ENCODE results near the gene CTBP1.

The CTBP1 gene

DNA sequence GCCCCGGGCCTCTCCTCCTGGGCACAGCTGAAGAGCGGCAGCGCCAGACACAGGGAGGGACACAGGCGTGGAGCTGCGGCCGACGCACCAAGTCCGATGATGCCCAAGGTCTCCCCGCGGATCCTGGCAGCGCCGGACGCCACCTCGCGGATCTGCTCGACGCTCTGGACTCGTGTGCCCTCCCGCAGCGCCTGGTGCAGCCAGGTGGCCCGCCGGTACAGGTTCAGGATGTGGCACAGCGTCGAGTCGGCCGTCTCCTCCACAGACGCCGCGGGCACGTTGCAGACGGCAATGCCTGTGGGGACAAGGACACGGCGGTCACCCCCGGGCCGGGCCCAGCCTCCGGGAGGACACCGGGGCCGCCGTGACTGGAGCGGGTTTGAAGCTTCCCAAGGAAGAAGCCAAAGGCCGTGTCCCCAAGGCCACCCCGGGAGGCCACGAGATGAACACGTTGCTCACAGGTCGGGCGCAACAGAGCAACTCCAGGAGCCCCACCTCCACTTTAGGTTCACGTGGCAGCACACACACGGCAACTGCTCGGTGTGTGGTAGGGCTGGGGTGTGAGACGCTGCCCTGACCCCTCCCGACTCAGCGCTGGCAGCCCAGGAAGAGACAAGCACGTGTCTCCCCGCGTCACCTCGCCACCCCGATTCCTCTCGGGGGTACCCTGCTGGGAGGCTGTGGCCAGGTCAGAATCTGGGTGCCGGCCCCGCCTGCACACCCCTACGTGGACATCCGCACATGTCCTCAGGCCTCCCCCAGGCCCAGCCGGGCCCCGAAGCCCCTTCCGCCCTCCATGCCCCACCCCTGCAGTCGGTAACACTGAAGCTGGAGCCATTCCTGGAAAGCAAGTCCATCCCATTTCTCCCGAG lies 23.4 kb downstream of the CTBP1 start:
- no peak overlapping the region for H3K4me3 ChIP-seq (ENCODE audit: low read length)
- H3K36me3 ChIP-seq (ENCODE audit: insufficient read depth, low read length) = peaks cover 75% of the 10 kb centered on the region

GRCh38 chr4:1223841-1224809 lies 24.8 kb downstream of the CTBP1 start:
- Histone ChIP-seq H3K4me3 (ENCODE audit: low read length) (no peak overlapping the region), H3K9me3 (replicated peaks; ENCODE audit: low read length) (no peaks in the 10 kb centered on the region), H3K4me1 (ENCODE audit: control insufficient read depth, insufficient read depth, low read length) (no peaks in the 10 kb centered on the region), H3K9ac (ENCODE audit: low read depth, low read length) (no peak overlapping the region), H3K36me3 (ENCODE audit: insufficient read depth, low read length) (peaks cover 72% of the 10 kb centered on the region), H3K4me2 (ENCODE audit: low read length) (no peak overlapping the region), H3K27me3 (ENCODE audit: control insufficient read depth, insufficient read depth, low read length) (no peaks in the 10 kb centered on the region)

More for the DNA sequence above, 23.4 kb downstream of the CTBP1 start:
- H3K9ac ChIP-seq (ENCODE audit: low read depth, low read length) = no peak overlapping the region
- no peaks in the 10 kb centered on the region for H3K9me3 ChIP-seq (replicated peaks; ENCODE audit: low read length)
- no peaks in the 10 kb centered on the region for H3K4me1 ChIP-seq (ENCODE audit: control insufficient read depth, insufficient read depth, low read length)
- no peak overlapping the region for H3K4me2 ChIP-seq (ENCODE audit: low read length)
- H3K27me3 ChIP-seq (ENCODE audit: control insufficient read depth, insufficient read depth, low read length) = no peaks in the 10 kb centered on the region

GRCh38 chr4:1222938-1223690 lies 25.8 kb downstream of the CTBP1 start:
- H3K9me3 ChIP-seq (replicated peaks; ENCODE audit: low read length) = no peaks in the 10 kb centered on the region
- H3K27me3 ChIP-seq (ENCODE audit: control insufficient read depth, insufficient read depth, low read length) = no peaks in the 10 kb centered on the region
- no peak overlapping the region for H3K4me2 ChIP-seq (ENCODE audit: low read length)
- no peak overlapping the region for H3K9ac ChIP-seq (ENCODE audit: low read depth, low read length)
- peaks cover 69% of the 10 kb centered on the region for H3K36me3 ChIP-seq (ENCODE audit: insufficient read depth, low read length)
- H3K4me3 ChIP-seq (ENCODE audit: low read length) = no peak overlapping the region
- H3K4me1 ChIP-seq (ENCODE audit: control insufficient read depth, insufficient read depth, low read length) = no peaks in the 10 kb centered on the region

- Histone ChIP-seq H3K4me3 (ENCODE audit: low read length) (no peak overlapping the region), H3K4me1 (ENCODE audit: control insufficient read depth, insufficient read depth, low read length) (no peaks in the 10 kb centered on the region), H3K9me3 (replicated peaks; ENCODE audit: low read length) (no peaks in the 10 kb centered on the region), H3K27me3 (ENCODE audit: control insufficient read depth, insufficient read depth, low read length) (no peaks in the 10 kb centered on the region), H3K4me2 (ENCODE audit: low read length) (no peak overlapping the region), H3K36me3 (ENCODE audit: insufficient read depth, low read length) (peaks cover 63% of the 10 kb centered on the region), H3K9ac (ENCODE audit: low read depth, low read length) (no peak overlapping the region)
These were observed 26.7 kb downstream of the CTBP1 start for GRCh38 chr4:1222036-1222789.

DNA sequence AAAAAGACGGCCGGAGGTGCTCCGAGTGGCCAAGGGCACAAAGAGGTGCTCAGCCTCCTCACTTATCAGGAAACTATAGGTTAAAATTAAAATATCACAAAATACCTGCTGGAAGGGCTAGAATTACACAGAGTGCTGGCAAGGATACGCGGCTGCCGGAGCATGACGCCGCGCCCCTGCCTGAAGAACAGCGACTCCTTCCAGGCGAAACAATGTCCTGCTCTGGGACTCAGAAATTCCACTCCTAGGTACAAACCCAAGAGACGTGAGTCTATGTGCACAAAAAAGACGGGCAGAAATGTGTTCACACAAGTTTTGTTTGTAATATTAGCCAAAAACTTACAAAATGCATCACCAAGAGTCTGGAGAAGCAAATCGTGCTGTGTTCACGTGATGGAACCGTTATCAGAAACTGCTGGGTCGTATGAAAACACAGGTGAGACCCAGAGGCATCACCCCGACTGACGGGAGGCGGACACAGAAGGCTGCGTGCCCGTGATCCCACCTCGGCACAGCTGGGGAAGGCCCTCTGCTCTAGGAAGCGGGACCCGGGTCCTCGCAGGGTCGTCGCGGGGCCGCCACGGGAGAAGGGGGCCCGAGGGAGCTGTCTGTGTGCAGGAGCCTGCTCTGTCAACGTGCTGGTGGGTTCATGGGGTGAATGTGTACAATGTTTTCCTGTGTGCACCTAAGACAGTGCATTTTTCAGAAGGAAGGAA lies 27.6 kb downstream of the CTBP1 start:
- H3K9ac ChIP-seq (ENCODE audit: low read depth, low read length) = no peak overlapping the region
- H3K4me2 ChIP-seq (ENCODE audit: low read length) = no peak overlapping the region
- H3K27me3 ChIP-seq (ENCODE audit: control insufficient read depth, insufficient read depth, low read length) = no peaks in the 10 kb centered on the region
- no peaks in the 10 kb centered on the region for H3K4me1 ChIP-seq (ENCODE audit: control insufficient read depth, insufficient read depth, low read length)
- no peaks in the 10 kb centered on the region for H3K9me3 ChIP-seq (replicated peaks; ENCODE audit: low read length)
- H3K36me3 ChIP-seq (ENCODE audit: insufficient read depth, low read length) = peaks cover 63% of the 10 kb centered on the region
- H3K4me3 ChIP-seq (ENCODE audit: low read length) = no peak overlapping the region

GRCh38 chr4:1220566-1220965 lies 28.4 kb downstream of the CTBP1 start:
- Histone ChIP-seq H3K27me3 (ENCODE audit: control insufficient read depth, insufficient read depth, low read length) (no peaks in the 10 kb centered on the region), H3K4me1 (ENCODE audit: control insufficient read depth, insufficient read depth, low read length) (no peaks in the 10 kb centered on the region), H3K9me3 (replicated peaks; ENCODE audit: low read length) (no peaks in the 10 kb centered on the region), H3K4me3 (ENCODE audit: low read length) (no peak overlapping the region), H3K4me2 (ENCODE audit: low read length) (no peak overlapping the region), H3K9ac (ENCODE audit: low read depth, low read length) (no peak overlapping the region), H3K36me3 (ENCODE audit: insufficient read depth, low read length) (peaks cover 65% of the 10 kb centered on the region)

DNA sequence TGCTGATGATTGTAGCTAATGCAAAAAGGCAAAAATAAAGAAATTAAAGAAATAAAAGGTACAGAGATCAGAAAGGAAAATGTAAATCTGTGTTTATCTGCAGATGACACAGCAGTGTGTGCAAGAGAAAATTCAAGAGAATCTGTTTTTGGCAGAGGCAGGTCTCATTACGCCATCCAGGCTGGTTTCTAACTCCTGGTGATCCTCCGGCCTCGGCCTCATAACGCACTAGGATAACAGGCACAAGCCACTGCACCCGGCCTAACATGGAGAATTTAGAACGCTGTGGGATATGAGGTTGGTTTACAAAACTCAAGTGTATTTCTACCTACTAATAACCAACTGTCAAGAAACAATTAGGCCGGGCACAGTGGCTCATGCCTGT lies 29.4 kb downstream of the CTBP1 start:
- no peaks in the 10 kb centered on the region for H3K4me1 ChIP-seq (ENCODE audit: control insufficient read depth, insufficient read depth, low read length)
- no peaks in the 10 kb centered on the region for H3K9me3 ChIP-seq (replicated peaks; ENCODE audit: low read length)
- no peak overlapping the region for H3K4me2 ChIP-seq (ENCODE audit: low read length)
- H3K4me3 ChIP-seq (ENCODE audit: low read length) = no peak overlapping the region
- H3K36me3 ChIP-seq (ENCODE audit: insufficient read depth, low read length) = peaks cover 65% of the 10 kb centered on the region
- H3K9ac ChIP-seq (ENCODE audit: low read depth, low read length) = no peak overlapping the region
- no peaks in the 10 kb centered on the region for H3K27me3 ChIP-seq (ENCODE audit: control insufficient read depth, insufficient read depth, low read length)

- H3K36me3 ChIP-seq (ENCODE audit: insufficient read depth, low read length) = peaks cover 64% of the 10 kb centered on the region
These were observed 30.0 kb downstream of the CTBP1 start for GRCh38 chr4:1218634-1219565.

GRCh38 chr4:1217366-1217765 lies 31.6 kb downstream of the CTBP1 start:
- Histone ChIP-seq H3K4me2 (ENCODE audit: low read length) (no peak overlapping the region), H3K36me3 (ENCODE audit: insufficient read depth, low read length) (peaks cover 76% of the 10 kb centered on the region), H3K4me1 (ENCODE audit: control insufficient read depth, insufficient read depth, low read length) (no peaks in the 10 kb centered on the region), H3K9me3 (replicated peaks; ENCODE audit: low read length) (no peaks in the 10 kb centered on the region), H3K9ac (ENCODE audit: low read depth, low read length) (no peak overlapping the region), H3K27me3 (ENCODE audit: control insufficient read depth, insufficient read depth, low read length) (no peaks in the 10 kb centered on the region), H3K4me3 (ENCODE audit: low read length) (no peak overlapping the region)

More at GRCh38 chr4:1218634-1219565, 30.0 kb downstream of the CTBP1 start:
- Histone ChIP-seq H3K4me2 (ENCODE audit: low read length) (no peak overlapping the region), H3K4me1 (ENCODE audit: control insufficient read depth, insufficient read depth, low read length) (no peaks in the 10 kb centered on the region), H3K9ac (ENCODE audit: low read depth, low read length) (no peak overlapping the region), H3K9me3 (replicated peaks; ENCODE audit: low read length) (no peaks in the 10 kb centered on the region), H3K4me3 (ENCODE audit: low read length) (no peak overlapping the region), H3K27me3 (ENCODE audit: control insufficient read depth, insufficient read depth, low read length) (no peaks in the 10 kb centered on the region)

Measured in skeletal muscle satellite cell (primary cell).